ENCODE results near the gene GLOD5. TPM values are rescaled to one million over a fixed set of nuclear protein-coding genes. Genes with fewer than 3 reads are reported as not detected.

The GLOD5 gene
- total RNA-seq, 1 donor from 2014 or later = not detected

GRCh38 chrX:48753708-48754228 is 7.8 kb upstream of the GLOD5 start:
- DNase-seq (ENCODE audit: low read depth in 2 of 2) = no peak

DNA sequence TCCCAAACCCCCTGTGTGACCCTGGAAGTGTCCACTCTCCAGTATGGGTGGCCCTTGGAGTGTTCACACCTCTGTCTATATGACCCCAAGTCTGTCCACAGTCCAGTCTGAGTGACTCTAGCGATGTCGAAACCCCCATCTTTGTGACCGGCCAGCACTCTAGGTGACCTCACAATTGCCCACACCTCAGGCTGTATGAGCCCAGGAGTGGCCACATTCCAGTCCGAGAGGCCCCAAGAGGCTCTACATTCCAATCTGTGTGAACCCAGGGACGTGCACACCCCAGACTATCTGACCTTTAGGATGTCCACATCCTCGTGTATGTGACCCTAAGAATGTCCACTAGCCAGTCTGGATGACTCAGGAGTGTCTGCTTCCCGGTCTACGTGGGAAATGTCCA is 7.3 kb upstream of the GLOD5 start:
- no peak for DNase-seq (ENCODE audit: low read depth in 2 of 2)

DNA sequence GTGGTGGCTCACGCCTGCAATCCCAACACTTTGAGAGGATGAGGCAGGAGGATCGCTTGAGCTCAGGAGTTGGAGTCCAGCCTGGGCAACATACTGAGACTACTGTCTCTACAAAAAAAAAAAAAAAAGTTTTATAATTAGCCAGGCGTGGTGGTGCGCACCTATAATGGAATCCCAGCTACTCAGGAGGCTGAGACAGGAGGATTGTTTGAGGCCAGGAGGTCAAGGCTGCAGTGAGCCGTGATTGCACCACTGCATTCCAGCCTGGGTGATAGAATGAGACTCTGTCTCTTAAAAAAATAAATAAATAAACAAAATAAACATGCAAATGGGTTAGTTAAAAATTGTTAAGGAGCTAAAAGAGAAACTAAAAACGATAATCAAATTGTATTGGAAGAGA is 7.7 kb downstream of the GLOD5 start:
- DNase-seq (ENCODE audit: low read depth in 2 of 2) = no peak

DNA sequence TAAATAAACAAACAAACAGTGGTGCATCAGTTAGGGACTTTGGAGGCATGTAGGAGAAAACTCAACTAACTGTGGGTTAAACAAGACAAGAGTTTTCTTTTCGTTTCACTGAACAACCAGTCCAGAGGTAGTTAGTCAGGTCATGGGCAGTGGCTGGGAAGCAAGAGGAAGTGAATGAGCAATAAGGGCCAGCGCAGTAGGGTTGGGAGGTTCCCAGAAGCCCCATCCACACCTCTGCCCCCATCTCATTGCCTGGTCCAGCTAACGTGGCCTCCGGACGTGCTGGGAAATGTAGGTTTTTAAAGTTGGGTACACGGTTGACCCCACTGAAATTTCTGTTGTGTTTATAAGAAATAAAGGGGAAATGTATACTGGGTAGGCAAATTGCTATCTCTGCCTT is 8.7 kb downstream of the GLOD5 start:
- no peak for DNase-seq (ENCODE audit: low read depth in 2 of 2)

GRCh38 chrX:48772602-48773001 is 11.1 kb downstream of the GLOD5 start:
- no peak for DNase-seq (ENCODE audit: low read depth in 2 of 2)

DNA sequence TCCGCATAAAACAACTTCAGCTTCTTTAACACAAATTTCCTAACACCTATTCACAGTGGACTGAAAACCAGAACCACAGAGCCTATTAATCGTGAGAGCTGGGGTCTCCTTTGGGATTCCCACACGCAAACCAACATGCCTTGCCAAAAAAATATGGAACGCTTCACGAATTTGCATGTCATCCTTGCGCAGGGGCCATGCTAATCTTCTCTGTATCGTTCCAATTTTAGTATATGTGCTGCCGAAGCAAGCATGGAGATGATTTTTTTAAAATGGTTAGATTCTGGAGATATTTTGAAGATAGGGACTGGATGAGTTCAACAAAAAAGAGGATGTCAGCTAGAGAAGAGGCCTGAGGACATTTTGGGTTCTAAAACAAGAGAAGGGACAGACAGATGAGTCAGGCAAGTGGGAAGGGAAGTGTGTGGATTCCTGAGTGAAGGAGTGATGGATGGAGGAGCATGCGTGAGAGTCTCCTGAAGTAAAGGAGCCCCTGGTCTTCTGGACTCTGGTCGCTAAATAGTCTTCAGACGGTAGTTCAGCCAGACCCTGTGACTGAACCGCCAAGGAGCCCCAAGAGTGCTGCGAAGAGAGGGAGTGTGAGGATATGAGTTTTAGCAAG is 15.4 kb downstream of the GLOD5 start:
- DNase-seq (ENCODE audit: low read depth in 2 of 2) = no peak

- no peak for DNase-seq (ENCODE audit: low read depth in 2 of 2)
Observed at GRCh38 chrX:48779399-48779798, 17.9 kb downstream of the GLOD5 start.

DNA sequence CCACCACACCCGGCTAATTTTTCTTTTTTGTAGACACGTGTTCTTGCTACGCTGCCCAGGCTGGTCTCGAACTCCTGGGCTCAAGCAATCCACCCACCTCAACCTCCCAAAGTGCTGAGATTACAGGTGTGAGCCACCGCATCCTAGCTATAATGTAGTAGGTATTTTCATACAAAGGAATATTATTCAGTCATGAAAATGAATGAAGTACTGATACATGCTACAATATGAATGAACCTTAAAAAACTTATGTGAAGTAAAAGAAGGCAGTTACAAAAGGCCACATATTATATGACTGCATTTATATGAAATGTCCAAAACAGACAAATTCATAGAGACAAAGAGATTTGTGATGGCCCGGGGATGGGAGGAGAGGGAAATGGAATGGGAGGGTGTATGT is 20.2 kb downstream of the GLOD5 start:
- DNase-seq (ENCODE audit: low read depth in 2 of 2) = no peak

DNA sequence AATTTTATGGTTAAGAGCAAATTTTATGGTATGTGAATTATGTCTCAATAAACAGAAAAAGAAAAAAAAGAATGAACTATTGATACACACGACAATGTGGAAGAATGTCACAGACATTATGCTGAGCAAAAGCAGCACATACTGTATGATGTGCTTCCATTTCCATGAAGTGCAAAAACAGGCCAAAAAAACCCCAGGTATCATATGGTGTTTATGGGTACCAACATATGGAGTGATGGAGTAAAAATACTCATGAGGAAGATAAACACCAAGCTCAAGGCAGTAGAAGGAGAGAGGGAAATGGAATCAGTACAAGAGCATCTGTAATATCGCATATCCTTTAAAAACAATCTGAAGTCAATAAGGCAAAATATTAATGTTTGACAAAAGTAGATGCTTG is 20.7 kb downstream of the GLOD5 start:
- no peak for DNase-seq (ENCODE audit: low read depth in 2 of 2)

DNA sequence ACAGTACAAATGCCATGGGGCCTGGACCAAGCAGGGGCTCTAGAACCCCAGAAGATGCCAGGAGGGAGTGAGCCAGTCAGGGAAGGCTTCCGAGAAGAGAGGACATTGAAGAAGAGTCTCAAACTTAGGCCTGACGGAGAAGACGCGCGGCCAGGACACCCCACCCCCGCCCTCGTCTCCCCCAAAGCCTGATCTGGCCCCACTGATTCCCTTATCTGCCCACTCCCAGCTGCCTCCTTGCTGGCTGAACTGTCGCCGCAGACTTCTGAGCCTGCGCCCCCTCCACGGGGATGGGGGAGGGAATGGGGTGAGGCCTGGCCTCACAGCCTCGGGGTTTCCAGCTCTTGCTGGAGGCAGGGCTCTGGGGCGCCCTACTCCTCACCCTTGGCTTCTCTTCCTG is 21.2 kb downstream of the GLOD5 start:
- DNase-seq (ENCODE audit: low read depth in 2 of 2) = no peak

DNA sequence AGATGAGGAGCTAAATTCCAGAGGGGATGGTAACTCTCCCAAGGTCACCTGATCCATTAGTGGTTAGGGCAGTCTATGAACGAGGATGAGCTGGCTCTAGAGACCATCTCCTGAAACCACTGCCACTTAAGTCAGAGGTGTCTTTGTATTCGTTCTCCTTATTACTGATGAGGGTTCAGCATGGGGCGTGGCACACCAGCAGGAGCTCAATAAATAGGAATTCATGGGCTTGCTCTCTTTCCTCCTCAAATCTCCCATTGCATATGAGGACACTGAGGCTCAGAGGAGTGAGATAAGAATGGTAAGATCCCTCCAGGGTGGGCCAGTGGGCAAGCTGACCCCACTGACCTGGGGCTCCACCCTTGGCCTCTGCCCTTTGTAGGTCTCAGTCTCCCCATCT is 23.2 kb downstream of the GLOD5 start:
- DNase-seq (ENCODE audit: low read depth in 2 of 2) = no peak

DNA sequence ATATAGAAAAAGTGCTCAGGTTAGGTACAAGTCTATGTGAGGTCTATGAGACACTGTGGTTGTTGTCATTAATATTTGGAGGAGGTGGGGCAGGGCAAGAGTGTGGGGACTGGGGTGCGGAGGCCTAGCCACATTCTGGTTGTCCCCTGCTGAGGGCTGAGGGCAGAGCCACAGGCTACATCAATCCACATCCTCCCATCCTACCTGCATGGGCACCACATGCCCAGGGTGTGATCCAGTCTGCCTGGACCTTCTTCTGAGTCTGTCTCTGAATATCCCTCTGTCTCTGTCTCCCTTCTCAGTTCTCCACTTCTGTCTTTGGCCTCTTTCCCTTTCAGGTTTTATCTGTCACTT is 23.6 kb downstream of the GLOD5 start:
- no peak for DNase-seq (ENCODE audit: low read depth in 2 of 2)

DNA sequence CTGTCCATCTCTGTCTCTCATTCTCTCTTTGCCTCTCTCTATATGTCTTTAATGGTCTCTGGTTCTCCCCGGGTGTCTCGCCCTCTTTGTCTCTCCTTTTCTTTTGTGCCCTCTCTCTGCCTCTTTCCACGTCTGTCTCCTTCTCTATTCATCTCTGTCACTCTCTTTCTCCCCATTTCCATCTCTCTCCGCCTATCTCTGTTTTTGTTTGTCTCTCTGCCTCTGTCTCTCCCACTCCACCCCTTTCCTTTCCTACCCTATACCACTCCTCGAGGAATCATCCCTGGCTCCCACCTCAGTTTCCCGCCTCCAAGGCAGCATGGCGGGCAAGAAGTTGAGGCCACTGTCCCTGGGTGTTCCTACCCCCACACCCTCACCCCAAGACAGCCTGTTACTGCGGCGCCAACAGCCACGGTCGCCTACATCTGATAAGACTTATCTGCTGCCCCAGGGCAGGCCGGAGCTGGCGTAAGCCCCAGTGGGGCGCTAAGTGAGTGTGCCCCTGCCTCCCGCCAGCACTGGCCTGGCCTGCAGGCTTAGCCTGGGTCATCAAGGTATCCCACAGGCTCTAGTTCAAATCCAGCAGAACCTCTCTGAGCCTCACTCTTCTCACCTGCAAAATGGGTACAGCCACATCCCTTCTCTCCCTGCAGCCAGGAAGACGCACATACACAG is 24.1 kb downstream of the GLOD5 start:
- no peak for DNase-seq (ENCODE audit: low read depth in 2 of 2)

DNA sequence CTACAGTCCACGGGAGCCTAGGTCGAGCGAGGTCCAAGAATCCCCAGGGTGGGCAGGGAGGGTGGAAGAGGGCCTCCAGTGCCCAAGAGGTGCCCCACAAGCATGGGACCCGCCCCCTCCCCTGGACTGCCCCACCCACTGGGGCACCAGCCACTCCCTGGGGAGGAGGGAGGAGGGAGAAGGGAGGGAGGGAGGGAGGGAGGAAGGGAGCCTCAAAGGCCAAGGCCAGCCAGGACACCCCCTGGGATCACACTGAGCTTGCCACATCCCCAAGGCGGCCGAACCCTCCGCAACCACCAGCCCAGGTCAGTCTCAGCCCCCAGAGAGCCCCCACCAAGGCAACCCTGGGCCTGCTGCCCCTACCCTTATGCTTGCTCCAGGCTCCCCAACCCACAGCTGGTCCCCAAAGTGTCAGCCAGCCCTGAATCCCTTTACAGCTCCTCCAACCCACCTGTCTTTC is 24.8 kb downstream of the GLOD5 start, which contains the start of gene GATA1:
TSS of gene GATA1 (plus strand) at position 250 of the 460 bp plus-strand sequence. CDS start 4,520 bp downstream, outside the sequence.
- DNase-seq (ENCODE audit: low read depth in 2 of 2) = no peak

DNA sequence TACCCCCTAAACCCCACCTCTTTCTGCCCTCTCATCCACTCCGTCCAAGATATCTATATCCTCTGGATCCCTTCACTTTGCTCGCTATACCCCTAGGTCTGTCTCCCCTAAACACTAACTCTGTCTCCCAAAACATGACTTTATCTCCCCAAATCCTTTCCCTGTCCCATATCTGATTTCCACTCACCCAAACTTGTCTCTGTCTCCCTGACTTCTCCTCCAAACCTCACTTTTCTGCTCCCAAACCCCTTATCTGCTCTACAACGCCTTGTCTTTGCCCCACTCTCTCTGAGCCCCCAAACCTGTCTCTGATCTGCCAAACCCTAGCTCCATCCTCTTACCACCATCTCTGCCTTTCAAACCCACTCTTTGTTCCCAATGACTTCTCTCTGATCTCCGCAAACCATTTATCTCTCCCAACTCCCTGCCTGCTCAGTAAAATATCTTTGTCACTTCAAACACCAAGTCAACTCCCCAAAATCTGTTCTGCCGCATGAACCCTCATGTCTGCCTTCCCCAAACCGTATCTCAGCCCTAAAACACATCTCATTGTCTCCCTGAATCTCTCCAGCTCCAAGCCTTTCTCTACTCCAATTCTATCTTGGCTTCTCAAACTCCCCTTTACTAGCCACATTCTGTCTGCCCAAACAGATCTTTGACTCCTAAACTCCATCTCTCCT is 25.4 kb downstream of the GLOD5 start:
- no peak for DNase-seq (ENCODE audit: low read depth in 2 of 2)

DNA sequence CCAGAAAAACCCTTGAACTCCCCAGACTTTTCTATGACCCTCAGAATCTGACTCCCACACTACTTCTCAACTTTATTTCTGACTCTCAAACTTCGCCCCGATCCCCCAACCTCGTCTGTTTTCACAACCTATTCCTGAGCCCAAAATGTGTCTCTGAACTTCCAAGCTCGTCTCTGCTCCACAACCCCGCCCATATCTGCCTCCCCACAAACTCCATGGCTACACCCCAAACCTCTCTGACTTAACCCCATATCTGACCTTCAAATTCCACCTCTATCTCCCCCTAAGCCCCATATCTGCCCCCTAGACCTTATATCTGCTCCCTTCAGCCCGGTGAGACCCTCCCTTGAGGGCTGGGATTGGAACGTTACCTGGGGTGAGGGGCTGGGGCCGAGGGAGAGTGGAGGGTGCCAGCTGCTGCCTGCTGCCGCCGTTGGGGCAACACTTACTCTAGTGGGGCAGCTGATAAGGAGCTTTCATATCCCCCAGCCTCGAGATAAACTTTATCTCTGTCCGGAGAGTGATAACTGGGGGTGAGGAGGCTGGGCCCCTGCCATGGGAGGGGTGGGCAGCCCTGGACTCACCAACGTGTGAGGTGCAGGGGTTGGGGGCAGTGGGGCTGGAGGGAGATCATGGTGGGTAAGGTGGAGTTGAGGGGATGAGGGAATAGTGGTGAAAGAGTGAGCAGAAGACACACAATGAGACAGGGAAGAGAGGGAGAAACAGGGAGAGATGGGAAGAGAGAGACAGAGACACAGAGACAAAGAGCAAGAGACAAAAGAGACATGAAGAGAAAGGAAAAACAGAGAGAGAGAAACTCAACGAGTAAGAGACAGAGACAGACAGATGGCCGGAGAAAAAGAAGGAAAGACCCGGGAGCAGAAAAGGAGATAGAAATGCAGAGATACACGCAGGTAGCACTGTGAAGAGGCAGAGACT is 26.2 kb downstream of the GLOD5 start:
- no peak for DNase-seq (ENCODE audit: low read depth in 2 of 2)

GRCh38 chrX:48789366-48790220 is 28.0 kb downstream of the GLOD5 start:
- DNase-seq (ENCODE audit: low read depth in 2 of 2) = no peak

DNA sequence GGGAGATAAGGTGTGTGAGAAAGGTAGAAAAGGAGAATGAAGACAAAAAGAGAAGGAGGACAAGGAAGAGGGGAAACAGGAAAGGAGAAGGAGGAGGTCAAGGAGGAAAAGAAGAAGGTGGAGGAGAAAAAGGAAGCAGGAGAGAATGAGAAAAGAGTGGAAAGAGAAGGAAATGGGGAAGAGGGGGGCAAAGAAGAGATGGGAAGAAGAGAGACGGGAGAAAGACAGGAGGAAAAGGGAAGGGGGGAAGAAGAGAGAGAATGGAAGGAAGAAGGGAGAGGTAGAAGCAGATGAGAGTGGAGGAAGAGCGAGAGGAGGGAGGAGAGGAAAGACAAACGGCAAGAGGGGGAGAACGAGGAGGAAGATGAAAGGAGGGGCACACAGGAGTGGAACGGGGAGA is 28.9 kb downstream of the GLOD5 start:
- DNase-seq (ENCODE audit: low read depth in 2 of 2) = no peak

- DNase-seq (ENCODE audit: low read depth in 2 of 2) = no peak
Observed at GRCh38 chrX:48791063-48791820, 29.7 kb downstream of the GLOD5 start.

DNA sequence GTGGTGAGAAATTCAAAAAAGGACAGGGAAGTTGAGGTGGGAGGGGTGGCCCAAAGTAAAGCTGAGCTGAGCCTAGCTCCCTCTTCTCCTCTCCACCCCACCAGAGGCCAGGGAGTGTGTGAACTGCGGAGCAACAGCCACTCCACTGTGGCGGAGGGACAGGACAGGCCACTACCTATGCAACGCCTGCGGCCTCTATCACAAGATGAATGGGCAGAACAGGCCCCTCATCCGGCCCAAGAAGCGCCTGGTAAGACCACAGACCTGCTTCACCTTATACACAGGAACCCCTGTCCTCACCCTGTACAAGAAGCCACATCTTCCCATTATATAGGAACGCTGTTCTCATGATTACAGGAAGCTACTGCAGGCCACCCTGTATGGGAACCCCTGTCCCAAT is 30.7 kb downstream of the GLOD5 start:
- DNase-seq (ENCODE audit: low read depth in 2 of 2) = no peak

Measured in lung microvascular endothelial cell (primary cell).